Suppressor macrophage treated with lipopolysaccharide for 1 hour (primary cell): ENCODE measurements around the gene FAM81A.
A peak's percentile ranks its signal among the peaks of the same experiment; 100 is the strongest.
"Not testable (repeated sequence)": the region's sequence is repeated elsewhere in the genome, so short reads cannot be mapped to it uniquely, and the experiment has no call there.

Source experiments
- DNase-seq, 3 donors: peaks; one replicate each; pipeline ENCODE4 v3.0.0-alpha.2; 2020 to 2022

The FAM81A gene

GRCh38 chr15:59428898-59429297, 9.1 kb upstream of the FAM81A start:
- DNase-seq, result not testable (repeated sequence)

GRCh38 chr15:59432389-59432788, 5.6 kb upstream of the FAM81A start:
- no peak for DNase-seq

- DNase-seq, result no peak
Observed at GRCh38 chr15:59434481-59434880, 3.5 kb upstream of the FAM81A start.

- DNase-seq, result no peak
Observed at GRCh38 chr15:59436774-59437141, 1.2 kb upstream of the FAM81A start.

- DNase-seq, result no peak
Observed at GRCh38 chr15:59437142-59437816, 707 bp upstream of the FAM81A start.

GRCh38 chr15:59438625-59439290, 772 bp downstream of the FAM81A start:
- DNase-seq, result no peak

GRCh38 chr15:59439576-59439975, 1.6 kb downstream of the FAM81A start:
- DNase-seq, result no peak

- no peak for DNase-seq
Observed at GRCh38 chr15:59443341-59444072, 5.5 kb downstream of the FAM81A start.

GRCh38 chr15:59444081-59444835, 6.3 kb downstream of the FAM81A start:
- DNase-seq, result no peak

GRCh38 chr15:59444980-59445545, 7.1 kb downstream of the FAM81A start:
- DNase-seq, result no peak

GRCh38 chr15:59446232-59446957, 8.4 kb downstream of the FAM81A start:
- no peak for DNase-seq

GRCh38 chr15:59447367-59447766, 9.4 kb downstream of the FAM81A start:
- peak; percentile 14 to 35 (median 29) for DNase-seq

GRCh38 chr15:59448871-59449270, 10.9 kb downstream of the FAM81A start:
- no peak for DNase-seq

GRCh38 chr15:59453474-59454215, 15.7 kb downstream of the FAM81A start:
- DNase-seq, result no peak

GRCh38 chr15:59456114-59456513, 18.1 kb downstream of the FAM81A start:
- no peak for DNase-seq

GRCh38 chr15:59457103-59457502, 19.1 kb downstream of the FAM81A start:
- DNase-seq, result no peak

GRCh38 chr15:59461521-59461920, 23.5 kb downstream of the FAM81A start:
- no peak for DNase-seq

GRCh38 chr15:59473226-59473625, 35.2 kb downstream of the FAM81A start:
- DNase-seq, result peak in 2 of 3 donors; percentile 14 to 26

GRCh38 chr15:59475161-59475560, 37.2 kb downstream of the FAM81A start:
- not testable (repeated sequence) for DNase-seq

- DNase-seq, result no peak
Observed at GRCh38 chr15:59484399-59484798, 46.4 kb downstream of the FAM81A start.

GRCh38 chr15:59485036-59485435, 47.0 kb downstream of the FAM81A start:
- DNase-seq, result no peak
